Subcutaneous preadipocyte (primary cell): Measurements from ENCODE around the gene PTPRD. TPM values are rescaled to one million over a fixed set of nuclear protein-coding genes. Genes with fewer than 3 reads are reported as not detected.

Experiments
- small RNA-seq: library from RNA; depleted of rRNA; stranded (forward); fragments of <200 nt; gene quantifications from one replicate; pipeline ENCODE3, GENCODE V24; 2012
- total RNA-seq: library from RNA; depleted of rRNA; stranded (reverse); fragments of >200 nt; gene quantifications from 2 replicates; pipeline ENCODE4 v1.2.3, GENCODE V29; 2012

The PTPRD gene
- 7.2 and 18.4 TPM in 2 replicates for total RNA-seq

GRCh38 chr9:10612641-10613398 lies at the start of gene PTPRD:
TSS of gene PTPRD (minus strand) at chr9:10613002.

Small RNA genes lying within 50 kb of the gene (small RNA-seq; reads per million reads assigned to genes)
- not detected for gene AL135790.2
- not detected for gene RNU7-185P
